Transverse colon (tissue), 4 donors: Measurements from ENCODE around the gene DRD2. TPM values are rescaled to one million over a fixed set of nuclear protein-coding genes. Genes with fewer than 3 reads are reported as not detected.

Experiments
- DNase-seq: peaks from one replicate; pipeline ENCODE4 v3.0.0-alpha.2; 2019
- H3K27ac ChIP-seq, 4 donors: fragments of 200-600 bp; sonication (generic); 2 replicates each; pipeline ENCODE4 v1.5.1; 2016 to 2018; ENCODE audit warnings: inconsistent platforms in 4 of 4
- H3K27me3 ChIP-seq: fragments of 200-600 bp; sonication (generic); 2 replicates; pipeline ENCODE4 v1.5.1; 2017; ENCODE audit warnings: inconsistent platforms
- H3K36me3 ChIP-seq, 4 donors: fragments of 200-600 bp; sonication (generic); 2 replicates each; pipeline ENCODE4 v1.5.1; 2017 to 2019; ENCODE audit warnings: inconsistent platforms in 4 of 4
- H3K4me1 ChIP-seq, 4 donors: fragments of 200-600 bp; sonication (generic); 2 replicates each; pipeline ENCODE4 v1.5.1; 2017 to 2020; ENCODE audit warnings: inconsistent platforms in 4 of 4
- H3K4me3 ChIP-seq, 4 donors: fragments of 200-600 bp; sonication (generic); 1 replicate in 1 of 4; 2 replicates in 3 of 4; pipeline versions ENCODE4 v1.5.1 to v1.6.1; 2017 to 2019; ENCODE audit warnings: inconsistent platforms in 4 of 4
- H3K9me3 ChIP-seq, 2 donors: fragments of 200-600 bp; sonication (generic); 2 replicates each; pipeline ENCODE4 v1.5.1; 2017 to 2019; ENCODE audit warnings: inconsistent platforms in 2 of 2
- CTCF ChIP-seq, 5 experiments: fragments of 200-600 bp in 3 of 5; fragments of 450-650 bp in 2 of 5; sonication (generic) in 3 of 5; IDR thresholded peaks; 1 replicate in 2 of 5; 2 replicates in 3 of 5; pipeline ENCODE4 v1.5.1; 2016 to 2017; ENCODE audit warnings: antibody characterized with exemption in 5 of 5, inconsistent platforms in 3 of 5, mild to moderate bottlenecking in 2 of 5, moderate library complexity in 1 of 5
- EP300 ChIP-seq: sonication (generic); formaldehyde crosslinking; IDR thresholded peaks from one replicate; pipeline ENCODE4 v1.6.1; 2017; ENCODE audit warnings: antibody characterized with exemption, low read depth
- POLR2A ChIP-seq: fragments of 450-650 bp; IDR thresholded peaks from one replicate; pipeline ENCODE4 v1.6.1; 2016; ENCODE audit warnings: antibody characterized with exemption, mild to moderate bottlenecking, moderate library complexity
- POLR2AphosphoS5 ChIP-seq, 3 donors: sonication (generic); formaldehyde crosslinking; IDR thresholded peaks; one replicate each; pipeline ENCODE4 v1.6.1; 2016; ENCODE audit warnings: antibody characterized with exemption in 3 of 3
- WGBS, 2 donors: methylation state at CpG; one replicate each; pipeline ENCODE4 v1.1.5; 2018; ENCODE audit warnings: low coverage in 1 of 2; 5-methylcytosine and 5-hydroxymethylcytosine counted together
- in situ Hi-C, 4 donors: fragments of 200-750 bp; cut with MboI; loops; one replicate each; pipeline versions ENCODE4 v1.15.0 to v1.15.1; 2017; ENCODE audit warnings: low sequenced_read_pairs in 3 of 4, low pct_ligation_motif_present in 1 of 4, low pct_unique_long_range_greater_than_20kb in 1 of 4
- intact Hi-C: fragments of 100-400 bp; cut with DNase I; formaldehyde crosslinking; loops from one replicate; pipeline ENCODE4 v1.15.1; 2023; ENCODE audit warnings: low total_unique reads
- total RNA-seq, 4 donors: library from RNA; depleted of rRNA; stranded (reverse); fragments of >200 nt; gene quantifications; one replicate each; pipeline ENCODE4 v1.1.0, GENCODE V29; 2016

DRD2 gene
- total RNA-seq, 4 donors from 2014 or later = 0.16 to 0.40 TPM; not detected in 2

- TF ChIP-seq POLR2AphosphoS5 (IDR thresholded peaks at IDR 0.05) (no peak), EP300 (no peak), POLR2A (no peak), CTCF (IDR thresholded peaks at IDR 0.05) (no peak)
- Histone ChIP-seq H3K27me3 (no peaks in the 10 kb centered on the region), H3K4me1 (no peaks in the 10 kb centered on the region), H3K4me3 (no peak overlapping the region), H3K27ac (no peak overlapping the region), H3K36me3 (no peaks in the 10 kb centered on the region), H3K9me3 (no peaks in the 10 kb centered on the region)
- intact Hi-C loops = no loop called here
- in situ Hi-C loops = no loop called here
- DNase-seq = no peak
- 67 to 80% methylated on average over 2 of the region's 2 CpGs for WGBS, 2 donors
Measured at GRCh38 chr11:113464416-113464815, 10.8 kb downstream of the DRD2 start.

GRCh38 chr11:113462830-113463229 is 12.4 kb downstream of the DRD2 start:
- no peak overlapping the region for H3K27ac ChIP-seq
- 83 to 87% methylated on average over 4 to 5 of the region's 5 CpGs for WGBS, 2 donors
- H3K4me1 ChIP-seq = peaks cover 0 to 4% (median 0%) of the 10 kb centered on the region in 4 donors
- no peak overlapping the region for H3K4me3 ChIP-seq
- H3K9me3 ChIP-seq = no peaks in the 10 kb centered on the region
- in situ Hi-C loops = no loop called here
- no peak for TF ChIP-seq POLR2AphosphoS5 (IDR thresholded peaks at IDR 0.05)
- no peak for TF ChIP-seq POLR2A
- no peak for TF ChIP-seq EP300
- no peak for TF ChIP-seq CTCF (IDR thresholded peaks at IDR 0.05)
- DNase-seq = no peak
- H3K27me3 ChIP-seq = no peaks in the 10 kb centered on the region
- no peaks in the 10 kb centered on the region for H3K36me3 ChIP-seq
- intact Hi-C loops = no loop called here

GRCh38 chr11:113461639-113462038 is 13.6 kb downstream of the DRD2 start:
- in situ Hi-C loops = no loop called here
- H3K36me3 ChIP-seq = no peaks in the 10 kb centered on the region

GRCh38 chr11:113460469-113460868 is 14.7 kb downstream of the DRD2 start:
- TF ChIP-seq POLR2A (no peak), CTCF (IDR thresholded peaks at IDR 0.05) (no peak), POLR2AphosphoS5 (IDR thresholded peaks at IDR 0.05) (no peak), EP300 (no peak)
- H3K9me3 ChIP-seq = no peaks in the 10 kb centered on the region
- peaks cover 0 to 5% (median 0%) of the 10 kb centered on the region in 4 donors for H3K4me1 ChIP-seq
- intact Hi-C loops (no loop called here), in situ Hi-C loops (no loop called here)
- no peak overlapping the region for H3K4me3 ChIP-seq
- 64% methylated on average over 3 of the region's 3 CpGs; no CpG with 5 or more reads in 1 of the 2 donors for WGBS, 2 donors
- no peak for DNase-seq
- no peaks in the 10 kb centered on the region for H3K27me3 ChIP-seq
- H3K27ac ChIP-seq = no peak overlapping the region
- H3K36me3 ChIP-seq = no peaks in the 10 kb centered on the region

More at GRCh38 chr11:113461639-113462038, 13.6 kb downstream of the DRD2 start:
- no peaks in the 10 kb centered on the region for H3K9me3 ChIP-seq
- intact Hi-C loops = no loop called here
- no peak overlapping the region for H3K4me3 ChIP-seq
- H3K27ac ChIP-seq = no peak overlapping the region
- TF ChIP-seq POLR2A (no peak), POLR2AphosphoS5 (IDR thresholded peaks at IDR 0.05) (no peak), CTCF (IDR thresholded peaks at IDR 0.05) (no peak), EP300 (no peak)
- no peaks in the 10 kb centered on the region for H3K27me3 ChIP-seq
- H3K4me1 ChIP-seq = peaks cover 0 to 5% (median 0%) of the 10 kb centered on the region in 4 donors
- 55 to 71% methylated on average over 3 of the region's 3 CpGs for WGBS, 2 donors
- no peak for DNase-seq
